Fibroblast of lung (primary cell): ENCODE results near the gene NKX2-3.

Experiments used
- EZH2 ChIP-seq: IDR thresholded peaks from 2 replicates; pipeline ENCODE4 v1.5.1; 2012; ENCODE audit warnings: low read length, control low read depth, mild to moderate bottlenecking; ENCODE audit errors: missing control alignments
- TF ChIP-seq, protein P1 (sequence below), 2 donors: IDR thresholded peaks in 1 of 2; conservative IDR thresholded peaks in 1 of 2; 1 replicate in 1 of 2; 2 replicates in 1 of 2; pipeline ENCODE4 v1.5.1; 2011 to 2012; ENCODE audit warnings: low read length in 2 of 2, control low read depth in 1 of 2, inconsistent platforms in 1 of 2, low read depth in 1 of 2, mild to moderate bottlenecking in 1 of 2

DNA sequence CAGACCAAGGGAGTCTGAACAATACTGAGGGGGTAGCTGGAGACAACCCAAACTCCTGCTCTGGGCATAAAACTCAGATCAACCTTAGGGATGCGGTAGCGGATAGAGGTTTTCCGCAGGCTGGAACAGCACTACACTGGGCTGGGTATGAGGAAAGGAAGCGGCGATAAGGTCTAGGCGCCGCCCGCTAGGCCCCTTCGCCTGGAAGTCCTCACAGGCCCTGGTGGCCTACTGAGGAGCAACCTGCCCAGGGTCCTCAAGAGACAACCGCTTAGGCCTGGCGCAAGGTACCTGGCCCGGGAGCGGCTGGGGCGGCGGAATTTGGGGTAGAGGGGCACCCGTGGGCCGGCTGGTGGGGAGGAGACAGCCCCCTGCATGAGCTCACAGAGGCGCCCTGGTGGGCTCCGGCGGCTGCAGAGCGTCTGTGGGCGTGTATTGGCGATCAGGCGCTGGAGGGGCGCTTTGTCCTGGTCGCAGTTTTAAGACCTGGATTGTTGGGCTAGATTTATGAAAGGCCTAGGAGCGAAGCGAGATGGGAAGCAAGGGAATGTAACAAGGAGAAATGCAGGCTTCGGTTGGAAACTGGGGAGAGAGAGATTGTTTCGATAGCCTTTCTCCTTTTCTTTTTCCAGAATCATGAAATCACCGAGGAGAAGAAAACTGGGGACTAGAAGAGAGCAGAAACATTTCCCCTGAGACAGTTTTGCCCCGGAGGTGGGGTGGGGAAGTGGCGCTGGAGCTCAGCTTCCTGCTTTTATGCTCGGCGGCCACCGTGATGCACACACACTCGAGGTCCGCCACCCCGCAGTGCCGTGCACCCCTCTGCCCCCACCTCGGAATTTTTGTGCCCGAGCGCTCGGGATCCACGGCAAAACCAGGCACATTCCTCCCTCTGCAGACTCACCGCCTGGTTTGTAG lies 2.4 kb upstream of the NKX2-3 start:
- TF ChIP-seq, protein P1, sequence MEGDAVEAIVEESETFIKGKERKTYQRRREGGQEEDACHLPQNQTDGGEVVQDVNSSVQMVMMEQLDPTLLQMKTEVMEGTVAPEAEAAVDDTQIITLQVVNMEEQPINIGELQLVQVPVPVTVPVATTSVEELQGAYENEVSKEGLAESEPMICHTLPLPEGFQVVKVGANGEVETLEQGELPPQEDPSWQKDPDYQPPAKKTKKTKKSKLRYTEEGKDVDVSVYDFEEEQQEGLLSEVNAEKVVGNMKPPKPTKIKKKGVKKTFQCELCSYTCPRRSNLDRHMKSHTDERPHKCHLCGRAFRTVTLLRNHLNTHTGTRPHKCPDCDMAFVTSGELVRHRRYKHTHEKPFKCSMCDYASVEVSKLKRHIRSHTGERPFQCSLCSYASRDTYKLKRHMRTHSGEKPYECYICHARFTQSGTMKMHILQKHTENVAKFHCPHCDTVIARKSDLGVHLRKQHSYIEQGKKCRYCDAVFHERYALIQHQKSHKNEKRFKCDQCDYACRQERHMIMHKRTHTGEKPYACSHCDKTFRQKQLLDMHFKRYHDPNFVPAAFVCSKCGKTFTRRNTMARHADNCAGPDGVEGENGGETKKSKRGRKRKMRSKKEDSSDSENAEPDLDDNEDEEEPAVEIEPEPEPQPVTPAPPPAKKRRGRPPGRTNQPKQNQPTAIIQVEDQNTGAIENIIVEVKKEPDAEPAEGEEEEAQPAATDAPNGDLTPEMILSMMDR (conservative IDR thresholded peaks at IDR 0.05 in 1 of 2, IDR thresholded peaks at IDR 0.05 in 1 of 2; ENCODE audit: low read depth in 1 of 2, low read length in 2 of 2): no peak
- peak; percentile 91 for TF ChIP-seq EZH2
